Measurements from ENCODE around the gene NR2F1-AS1.

The NR2F1-AS1 gene

DNA sequence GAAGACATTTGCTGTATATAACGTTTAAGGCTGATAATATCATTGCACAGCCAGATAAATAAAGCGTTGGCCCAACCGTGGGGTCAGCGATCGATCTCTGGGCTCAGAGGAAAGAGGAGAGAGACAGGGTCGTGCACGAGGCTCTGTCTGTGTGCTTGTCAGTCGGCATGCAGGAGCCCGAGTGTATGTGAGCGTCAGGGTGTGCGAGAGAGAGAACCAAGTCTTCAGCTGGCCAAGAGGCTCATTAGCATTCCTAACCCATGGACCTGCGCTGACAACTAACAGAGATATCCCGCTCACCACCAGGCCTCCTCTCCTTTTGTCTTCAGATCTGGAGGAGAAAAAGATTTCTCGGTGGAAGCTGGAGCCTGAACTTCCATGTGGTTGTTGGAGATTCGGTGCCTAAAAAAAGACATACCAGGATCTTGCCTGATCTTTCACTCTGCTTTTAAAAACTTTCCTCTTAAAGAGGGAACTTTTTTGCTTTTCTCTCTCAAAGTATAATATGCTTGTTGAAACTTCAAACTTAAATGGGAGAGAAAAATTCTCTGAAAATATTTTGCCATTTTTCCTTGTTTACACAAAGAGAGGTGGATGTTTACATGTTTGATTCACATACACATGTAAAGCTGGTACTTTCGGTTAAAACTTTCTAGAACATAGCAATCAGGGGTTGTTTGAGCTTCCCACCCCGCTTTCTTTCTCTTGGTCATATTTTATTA is 18.5 kb upstream of the NR2F1-AS1 start:
- TF ChIP-seq, protein P1, sequence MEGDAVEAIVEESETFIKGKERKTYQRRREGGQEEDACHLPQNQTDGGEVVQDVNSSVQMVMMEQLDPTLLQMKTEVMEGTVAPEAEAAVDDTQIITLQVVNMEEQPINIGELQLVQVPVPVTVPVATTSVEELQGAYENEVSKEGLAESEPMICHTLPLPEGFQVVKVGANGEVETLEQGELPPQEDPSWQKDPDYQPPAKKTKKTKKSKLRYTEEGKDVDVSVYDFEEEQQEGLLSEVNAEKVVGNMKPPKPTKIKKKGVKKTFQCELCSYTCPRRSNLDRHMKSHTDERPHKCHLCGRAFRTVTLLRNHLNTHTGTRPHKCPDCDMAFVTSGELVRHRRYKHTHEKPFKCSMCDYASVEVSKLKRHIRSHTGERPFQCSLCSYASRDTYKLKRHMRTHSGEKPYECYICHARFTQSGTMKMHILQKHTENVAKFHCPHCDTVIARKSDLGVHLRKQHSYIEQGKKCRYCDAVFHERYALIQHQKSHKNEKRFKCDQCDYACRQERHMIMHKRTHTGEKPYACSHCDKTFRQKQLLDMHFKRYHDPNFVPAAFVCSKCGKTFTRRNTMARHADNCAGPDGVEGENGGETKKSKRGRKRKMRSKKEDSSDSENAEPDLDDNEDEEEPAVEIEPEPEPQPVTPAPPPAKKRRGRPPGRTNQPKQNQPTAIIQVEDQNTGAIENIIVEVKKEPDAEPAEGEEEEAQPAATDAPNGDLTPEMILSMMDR (IDR thresholded peaks at IDR 0.05; ENCODE audit: control insufficient read depth, insufficient read depth, low read depth, low read length, missing control alignments), result no peak
- no peak for DNase-seq (ENCODE audit: low read depth)
- H3K4me3 ChIP-seq (ENCODE audit: control insufficient read depth, low read depth, low read length), result no peak overlapping the region

DNA sequence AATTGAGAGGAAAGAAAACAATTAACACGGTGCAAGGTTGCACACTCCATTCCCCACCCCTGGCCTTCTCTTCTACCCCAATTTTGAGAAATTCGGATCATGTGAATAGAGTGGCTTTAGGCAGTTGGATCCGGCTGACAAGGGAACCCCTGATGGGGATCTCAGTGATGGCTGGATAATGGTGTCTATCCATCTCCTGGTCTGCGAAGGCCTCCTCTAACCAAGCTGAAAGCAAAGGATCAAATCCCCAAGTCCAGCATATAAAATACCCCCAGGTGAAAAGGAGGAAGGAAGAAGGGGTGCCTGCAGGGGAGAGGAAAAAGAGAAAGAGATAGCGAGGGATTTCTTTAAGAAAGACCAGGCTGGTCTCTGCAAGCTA is 18.0 kb upstream of the NR2F1-AS1 start:
- TF ChIP-seq, protein P1 (IDR thresholded peaks at IDR 0.05; ENCODE audit: control insufficient read depth, insufficient read depth, low read depth, low read length, missing control alignments), result no peak
- H3K4me3 ChIP-seq (ENCODE audit: control insufficient read depth, low read depth, low read length), result no peak overlapping the region
- no peak for DNase-seq (ENCODE audit: low read depth)

DNA sequence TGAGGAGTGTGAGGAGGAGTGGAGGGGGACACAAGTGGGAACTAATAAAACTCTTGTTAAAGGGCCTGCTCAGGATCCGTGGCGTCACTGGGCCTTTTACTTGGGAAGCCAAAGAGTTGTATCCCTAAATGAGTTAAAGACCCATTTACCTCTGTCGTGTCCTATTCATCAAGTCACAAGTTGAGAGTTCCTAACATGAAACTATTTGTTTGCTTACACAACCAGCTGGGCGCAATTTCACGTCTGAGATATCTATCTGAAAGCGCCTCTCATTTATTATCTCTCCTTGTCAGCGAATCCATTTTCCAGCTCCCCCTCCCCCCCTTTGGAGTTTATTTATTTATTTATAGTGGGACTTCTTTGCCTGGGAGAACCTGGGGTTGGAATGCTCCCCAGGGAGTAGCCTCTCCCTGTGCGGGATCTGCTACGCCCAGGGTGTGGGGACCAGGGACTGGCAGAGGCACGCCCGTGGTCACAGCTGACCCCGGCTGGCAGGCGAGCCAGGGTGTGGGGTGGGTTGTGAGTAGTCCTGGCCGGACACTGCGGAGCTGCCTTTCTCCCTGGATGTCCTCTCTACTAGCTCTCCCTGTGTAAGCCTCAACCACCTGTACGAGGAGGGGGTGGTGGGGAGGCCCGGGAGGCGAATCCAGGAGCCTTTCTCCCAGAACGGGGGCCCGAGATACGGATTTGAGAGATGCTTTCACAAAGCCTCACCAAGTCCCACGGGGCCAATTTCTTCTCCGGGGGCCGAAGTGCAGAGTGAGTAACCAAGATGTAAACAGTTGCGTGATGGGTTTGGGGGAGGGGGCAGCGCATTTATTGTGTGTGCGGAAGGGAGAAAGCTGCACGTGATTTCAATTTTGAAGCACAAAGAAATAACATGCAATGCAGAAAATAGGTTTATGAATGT is 17.3 kb upstream of the NR2F1-AS1 start:
- TF ChIP-seq, protein P1 (IDR thresholded peaks at IDR 0.05; ENCODE audit: control insufficient read depth, insufficient read depth, low read depth, low read length, missing control alignments), result no peak
- DNase-seq (ENCODE audit: low read depth), result no peak
- no peak overlapping the region for H3K4me3 ChIP-seq (ENCODE audit: control insufficient read depth, low read depth, low read length)

DNA sequence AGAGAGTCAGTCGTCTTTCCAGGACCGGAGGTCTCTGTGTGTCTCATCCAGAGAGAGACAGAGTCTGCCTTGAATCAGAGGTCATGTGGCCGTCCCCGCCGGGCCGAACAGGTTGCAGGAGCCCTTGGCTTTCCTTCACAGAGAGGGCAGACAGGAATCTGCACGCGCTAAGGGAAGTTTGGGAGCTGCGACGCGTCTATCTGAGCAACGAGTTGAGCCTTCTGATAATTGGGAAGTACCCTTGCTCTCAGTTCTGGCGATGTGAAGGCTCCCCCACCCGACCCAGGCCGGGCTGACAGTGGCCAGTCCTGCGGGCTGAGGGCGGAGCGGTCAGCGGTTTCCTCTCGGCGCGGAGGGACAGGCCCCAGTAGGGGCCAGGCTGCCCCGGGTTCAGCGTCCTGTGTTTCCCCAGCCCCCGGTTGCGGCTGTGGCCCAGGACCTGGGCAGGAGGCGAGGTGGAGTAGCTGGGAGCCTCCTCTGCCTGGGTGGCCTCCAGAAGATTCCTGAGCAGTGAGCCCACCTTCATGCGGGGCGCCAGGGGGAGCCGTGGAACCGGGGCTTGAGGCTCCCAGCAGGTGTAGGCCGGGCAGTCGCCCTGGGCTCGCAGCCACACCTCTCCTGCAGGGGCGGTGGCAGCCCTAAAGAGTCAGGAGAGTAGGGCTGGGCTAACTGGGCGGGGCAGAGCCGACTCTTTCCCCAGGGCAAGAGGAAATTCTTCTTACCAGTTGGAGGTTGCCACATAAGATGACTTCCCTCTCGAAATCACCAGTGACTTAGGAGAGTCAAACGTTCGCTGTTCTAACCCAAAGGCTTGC is 15.9 kb upstream of the NR2F1-AS1 start:
- TF ChIP-seq, protein P1 (IDR thresholded peaks at IDR 0.05; ENCODE audit: control insufficient read depth, insufficient read depth, low read depth, low read length, missing control alignments), result no peak
- no peak for DNase-seq (ENCODE audit: low read depth)
- H3K4me3 ChIP-seq (ENCODE audit: control insufficient read depth, low read depth, low read length), result no peak overlapping the region

DNA sequence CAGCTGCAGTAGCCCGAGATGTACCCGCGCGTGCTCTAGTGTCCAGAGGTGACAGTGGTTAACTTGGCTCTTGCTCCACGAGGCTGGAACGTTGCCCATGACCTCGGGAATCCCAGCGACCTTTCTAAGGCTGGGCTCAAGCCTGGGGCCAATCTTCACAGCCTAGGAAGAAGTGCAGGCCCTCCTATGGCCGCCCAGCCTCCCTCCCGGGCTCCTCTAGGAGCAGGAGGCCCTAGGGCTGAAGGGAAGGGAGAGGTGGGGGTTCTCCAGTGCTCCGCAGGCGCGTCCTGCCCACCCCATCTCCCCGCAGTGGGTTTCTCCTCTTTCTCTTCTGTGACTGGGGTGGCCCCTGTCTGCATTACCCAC is 15.3 kb upstream of the NR2F1-AS1 start:
- no peak for DNase-seq (ENCODE audit: low read depth)
- TF ChIP-seq, protein P1 (IDR thresholded peaks at IDR 0.05; ENCODE audit: control insufficient read depth, insufficient read depth, low read depth, low read length, missing control alignments), result no peak
- no peak overlapping the region for H3K4me3 ChIP-seq (ENCODE audit: control insufficient read depth, low read depth, low read length)

DNA sequence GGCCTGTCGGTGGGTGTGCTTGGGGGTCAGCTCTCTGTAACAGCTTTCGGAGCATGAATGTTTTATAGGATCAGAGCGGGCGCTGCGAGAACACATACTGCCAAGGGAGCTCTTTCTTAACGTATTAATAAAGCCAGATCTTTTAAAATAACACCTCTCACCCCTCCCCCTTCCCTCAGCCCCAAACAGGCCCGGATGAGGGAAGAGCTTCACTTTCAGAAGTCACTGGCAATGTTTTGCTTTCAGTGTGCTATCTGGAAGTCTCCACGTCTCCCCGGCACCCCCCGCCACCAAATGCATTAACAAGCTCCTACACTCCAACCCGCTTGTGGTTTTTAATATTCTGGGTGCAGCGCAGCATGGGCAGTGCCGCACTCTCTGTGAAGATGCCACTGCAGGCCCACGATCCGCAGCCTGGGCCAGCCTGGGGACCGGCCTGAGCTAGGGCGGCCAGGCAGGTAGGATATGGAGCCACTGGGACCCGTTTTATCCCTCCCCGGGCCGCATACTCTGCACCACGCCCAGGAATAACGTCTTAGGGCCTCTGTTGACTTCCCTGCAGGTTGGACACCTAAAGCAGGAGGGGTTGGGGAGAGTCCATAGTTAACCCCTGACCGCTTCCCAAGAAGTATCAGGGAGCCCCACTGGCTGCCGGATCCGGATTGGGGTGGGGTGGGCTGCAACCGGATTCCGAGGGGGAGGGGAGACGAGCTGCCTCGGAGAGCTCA is 14.6 kb upstream of the NR2F1-AS1 start:
- H3K4me3 ChIP-seq (ENCODE audit: control insufficient read depth, low read depth, low read length), result no peak overlapping the region
- no peak for DNase-seq (ENCODE audit: low read depth)
- TF ChIP-seq, protein P1 (IDR thresholded peaks at IDR 0.05; ENCODE audit: control insufficient read depth, insufficient read depth, low read depth, low read length, missing control alignments), result no peak

Data from AG09309 (cell line).